M059J (cell line): ENCODE results near the gene CKS1B. TPM values are rescaled to one million over a fixed set of nuclear protein-coding genes. Genes with fewer than 3 reads are reported as not detected.

Experiments
- DNase-seq: peaks from one replicate; pipeline ENCODE4 v3.0.0-alpha.2; 2012; ENCODE audit warnings: low read depth
- total RNA-seq: library from RNA; depleted of rRNA; stranded (reverse); fragments of >200 nt; shearing (Covaris generic); gene quantifications from 2 replicates; pipeline ENCODE4 v1.2.3, GENCODE V29; 2014

CKS1B gene
- total RNA-seq, 1 experiment from 2014 or later, result 338 TPM

GRCh38 chr1:154945962-154946850 is 28.3 kb upstream of the CKS1B start:
- no peak for DNase-seq

GRCh38 chr1:154948079-154948478 is 26.4 kb upstream of the CKS1B start:
- DNase-seq, result no peak

- DNase-seq, result no peak
Measured at GRCh38 chr1:154951901-154952657, 22.4 kb upstream of the CKS1B start.

GRCh38 chr1:154952664-154953063 is 21.8 kb upstream of the CKS1B start:
- DNase-seq, result no peak

- DNase-seq, result no peak
Measured at GRCh38 chr1:154953611-154954038, 20.9 kb upstream of the CKS1B start.

GRCh38 chr1:154954541-154954940 is 19.9 kb upstream of the CKS1B start:
- no peak for DNase-seq

- DNase-seq, result peak; percentile 85
Measured at GRCh38 chr1:154955039-154955717, 19.3 kb upstream of the CKS1B start.

GRCh38 chr1:154955718-154956543 is 18.6 kb upstream of the CKS1B start, which contains the start of gene PBXIP1:
Gene PBXIP1 (minus strand): TSS chr1:154956099. CDS start chr1:154953721, 2,378 bp downstream.
- DNase-seq, result peak; percentile 94

GRCh38 chr1:154956544-154956941 is 17.9 kb upstream of the CKS1B start:
- DNase-seq, result peak; percentile 29

GRCh38 chr1:154957091-154957657 is 17.3 kb upstream of the CKS1B start:
- no peak for DNase-seq

GRCh38 chr1:154958036-154958435 is 16.4 kb upstream of the CKS1B start:
- DNase-seq, result no peak

- no peak for DNase-seq
Measured at GRCh38 chr1:154958681-154959425, 15.6 kb upstream of the CKS1B start.

GRCh38 chr1:154959426-154959780 is 15.1 kb upstream of the CKS1B start:
- DNase-seq, result no peak

- no peak for DNase-seq
Measured at GRCh38 chr1:154960446-154961136, 13.9 kb upstream of the CKS1B start.

- DNase-seq, result peak; percentile 73
Measured at GRCh38 chr1:154961207-154962155, 13.0 kb upstream of the CKS1B start, which contains the start of gene PYGO2. Gene PYGO2 (minus strand): TSS chr1:154961782. CDS start chr1:154961576, 206 bp downstream.

- DNase-seq, result peak; percentile 42
Measured at GRCh38 chr1:154962156-154962749, 12.2 kb upstream of the CKS1B start.

- no peak for DNase-seq
Measured at GRCh38 chr1:154962795-154963330, 11.6 kb upstream of the CKS1B start.

GRCh38 chr1:154963643-154964042 is 10.8 kb upstream of the CKS1B start:
- DNase-seq, result no peak
